K562 (cell line): Measurements from ENCODE around the gene TRANK1. TPM values are rescaled to one million over a fixed set of nuclear protein-coding genes. Genes with fewer than 3 reads are reported as not detected.

Experiments used
- BHLHE40 ChIP-seq: IDR thresholded peaks from 2 replicates; pipeline ENCODE4 v1.6.1; 2011; ENCODE audit warnings: low read length, improper control_type of control experiment
- CBFA2T3 ChIP-seq: fragments of 450-650 bp; IDR thresholded peaks from 2 replicates; pipeline ENCODE4 v1.6.1; 2017
- EHMT2 ChIP-seq: fragments of 450-650 bp; IDR thresholded peaks from 2 replicates; pipeline ENCODE4 v1.6.1; 2018; ENCODE audit warnings: antibody characterized with exemption
- FOS ChIP-seq: IDR thresholded peaks from 3 replicates; pipeline ENCODE4 v1.6.1; 2011; ENCODE audit not compliant: insufficient read length; ENCODE audit errors: extremely low read depth
- FOSL1 ChIP-seq: fragments of 200-800 bp; sonication (Bioruptor generic); conservative IDR thresholded peaks from 2 replicates; pipeline ENCODE4 v1.6.1; 2016; ENCODE audit warnings: missing genetic modification characterization, missing compliant biosample characterization
- FOXM1 ChIP-seq, 2 experiments: fragments of 450-650 bp in 1 of 2; sonication (generic) in 1 of 2; formaldehyde crosslinking in 1 of 2; IDR thresholded peaks; 2 replicates each; pipeline versions ENCODE4 v1.6.1 to v1.9.0; 2017 to 2022; ENCODE audit warnings: low read depth in 2 of 2, mild to moderate bottlenecking in 2 of 2, missing genetic modification reagents in 1 of 2, moderate library complexity in 1 of 2
- GATA2 ChIP-seq: sonication (generic); formaldehyde crosslinking; IDR thresholded peaks from 2 replicates; pipeline ENCODE4 v1.4.0; 2020; ENCODE audit warnings: mild to moderate bottlenecking, missing genetic modification reagents
- NFRKB ChIP-seq: fragments of 450-650 bp; IDR thresholded peaks from 2 replicates; pipeline ENCODE4 v1.6.1; 2016; ENCODE audit warnings: low read depth
- PCBP2 ChIP-seq: fragments of 200-400 bp; formaldehyde crosslinking; IDR thresholded peaks from 2 replicates; pipeline ENCODE4 v1.6.1; 2018; ENCODE audit warnings: low read length, low read depth, mild to moderate bottlenecking, moderate library complexity; ENCODE audit not compliant: poor library complexity, severe bottlenecking
- TAL1 ChIP-seq: fragments of 450-650 bp; IDR thresholded peaks from 2 replicates; pipeline ENCODE4 v1.6.1; 2016; ENCODE audit warnings: mild to moderate bottlenecking
- ZEB2 ChIP-seq: fragments of 450-650 bp; IDR thresholded peaks from 2 replicates; pipeline ENCODE4 v1.6.1; 2016
- ZNF263 ChIP-seq: sonication (generic); formaldehyde crosslinking; IDR thresholded peaks from 2 replicates; pipeline ENCODE4 v1.8.0; 2022; ENCODE audit warnings: mild to moderate bottlenecking, missing genetic modification reagents, borderline replicate concordance
- polyA plus RNA-seq, 8 experiments: library from polyadenylated mRNA; depleted of rRNA in 4 of 8; stranded (reverse) in 5 of 8; unstranded in 3 of 8; fragments of >200 nt; fragmentation: Nextera tagmentation in 2 of 8; fragmentation: Illumina TruSeq in 1 of 8; extraction: Ambion mirVana in 2 of 8; extraction: Trizol in 1 of 8; gene quantifications; 2 replicates each; pipeline versions ENCODE4 v1.2.1 to v1.2.3, GENCODE V29; 2011 to 2014; ENCODE audit warnings: inconsistent platforms in 1 of 8, missing spikeins in 1 of 8
- total RNA-seq, 7 experiments: library from RNA; depleted of rRNA in 6 of 7; stranded (reverse); fragments of >200 nt in 6 of 7; fragmentation: Illumina TruSeq in 2 of 7; extraction: Trizol in 2 of 7; gene quantifications; 2 replicates each; pipeline versions ENCODE4 v1.2.1 to v1.2.3, GENCODE V29; 2011 to 2021; ENCODE audit warnings: low replicate concordance in 1 of 7
- TF ChIP-seq, protein P1 (sequence below): fragments of 450-650 bp; formaldehyde crosslinking; IDR thresholded peaks from 2 replicates; pipeline ENCODE4 v1.4.0; 2020; ENCODE audit warnings: mild to moderate bottlenecking, moderate library complexity
- TF ChIP-seq, protein P2 (sequence below), 2 experiments: fragments of 150-350 bp in 1 of 2; IDR thresholded peaks; 2 replicates each; pipeline ENCODE4 v1.6.1; 2012 to 2016; ENCODE audit warnings: low read depth in 2 of 2, low read length in 2 of 2, mild to moderate bottlenecking in 1 of 2, moderate library complexity in 1 of 2
- TF ChIP-seq, protein P3 (sequence below): sonication (generic); formaldehyde crosslinking; IDR thresholded peaks from 2 replicates; pipeline ENCODE4 v1.5.0; 2020; ENCODE audit warnings: missing genetic modification reagents
- TF ChIP-seq, protein P4 (sequence below): fragments of 200-800 bp; sonication (Bioruptor generic); IDR thresholded peaks from 2 replicates; pipeline ENCODE4 v1.6.1; 2017; ENCODE audit warnings: missing genetic modification characterization, missing compliant biosample characterization

The TRANK1 gene
- total and polyA plus RNA-seq, 9 of the 15 experiments (the other 6 are each of a cell fraction or from before 2014, with no cell fraction given): 0.41 to 5.3 (median 2.1) TPM

DNA sequence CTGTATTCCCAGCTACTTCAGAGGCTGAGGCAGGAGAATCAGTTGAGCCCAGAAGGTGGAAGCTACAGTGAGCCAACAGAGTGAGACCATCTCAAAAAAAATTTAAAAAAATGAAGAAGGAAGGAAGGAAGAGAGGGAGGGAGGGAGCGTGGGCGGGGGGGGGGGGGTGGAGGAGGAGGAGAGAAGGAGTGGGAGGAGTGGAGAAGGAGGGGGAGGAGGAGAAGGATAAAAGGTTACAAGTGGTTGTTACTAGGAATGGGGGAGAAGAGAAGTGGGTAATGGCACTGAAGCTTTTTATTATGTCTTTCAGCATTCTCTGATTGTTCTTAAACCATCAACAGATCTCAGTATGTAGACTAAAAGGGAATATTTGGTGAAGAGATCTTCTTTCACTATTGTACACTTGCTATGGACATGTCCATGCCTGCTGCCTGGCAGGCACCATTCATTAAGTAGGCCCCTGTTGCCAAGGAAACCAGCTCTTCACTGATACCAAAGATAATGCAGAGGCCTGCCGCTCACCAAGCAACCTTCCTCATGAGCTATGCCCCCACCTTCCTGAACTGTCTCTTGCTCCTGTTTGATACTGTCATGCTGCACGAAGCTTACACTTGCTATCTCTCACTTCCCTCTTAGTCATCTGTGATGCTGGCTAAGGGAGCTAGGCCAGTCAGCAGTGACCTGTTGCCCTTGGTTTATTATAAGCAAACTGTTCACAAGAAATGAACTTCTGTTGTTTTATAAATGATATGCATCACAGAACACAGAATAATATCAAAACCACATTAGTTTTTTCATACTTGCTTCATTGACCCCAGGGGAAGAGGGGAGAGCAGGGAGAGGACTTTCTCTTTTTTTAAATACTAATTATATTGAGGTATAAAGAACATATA, 24.9 kb upstream of the TRANK1 start (continued):
- peak; percentile 37; the same call in 1 of the 2 replicates for TF ChIP-seq FOXM1 (IDR thresholded peaks at IDR 0.05; ENCODE audit: low read depth)
- no peak for TF ChIP-seq FOXM1 (CRISPR knock-in tag; IDR thresholded peaks at IDR 0.05; ENCODE audit: low read depth)
- TF ChIP-seq, protein P1, sequence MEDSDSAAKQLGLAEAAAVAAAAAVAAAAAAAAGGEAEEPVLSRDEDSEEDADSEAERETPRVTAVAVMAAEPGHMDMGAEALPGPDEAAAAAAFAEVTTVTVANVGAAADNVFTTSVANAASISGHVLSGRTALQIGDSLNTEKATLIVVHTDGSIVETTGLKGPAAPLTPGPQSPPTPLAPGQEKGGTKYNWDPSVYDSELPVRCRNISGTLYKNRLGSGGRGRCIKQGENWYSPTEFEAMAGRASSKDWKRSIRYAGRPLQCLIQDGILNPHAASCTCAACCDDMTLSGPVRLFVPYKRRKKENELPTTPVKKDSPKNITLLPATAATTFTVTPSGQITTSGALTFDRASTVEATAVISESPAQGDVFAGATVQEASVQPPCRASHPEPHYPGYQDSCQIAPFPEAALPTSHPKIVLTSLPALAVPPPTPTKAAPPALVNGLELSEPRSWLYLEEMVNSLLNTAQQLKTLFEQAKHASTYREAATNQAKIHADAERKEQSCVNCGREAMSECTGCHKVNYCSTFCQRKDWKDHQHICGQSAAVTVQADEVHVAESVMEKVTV (CRISPR knock-in tag): no peak
- TF ChIP-seq NFRKB: no peak
- TF ChIP-seq BHLHE40: peak; percentile 83
- TF ChIP-seq FOSL1 (tag): peak; percentile 96
- peak; percentile 65; the same call in 1 of the 2 replicates for TF ChIP-seq ZNF263 (CRISPR knock-in tag)
- TF ChIP-seq PCBP2: peak; percentile 53
- TF ChIP-seq EHMT2: peak; percentile 86
- TF ChIP-seq, protein P2, sequence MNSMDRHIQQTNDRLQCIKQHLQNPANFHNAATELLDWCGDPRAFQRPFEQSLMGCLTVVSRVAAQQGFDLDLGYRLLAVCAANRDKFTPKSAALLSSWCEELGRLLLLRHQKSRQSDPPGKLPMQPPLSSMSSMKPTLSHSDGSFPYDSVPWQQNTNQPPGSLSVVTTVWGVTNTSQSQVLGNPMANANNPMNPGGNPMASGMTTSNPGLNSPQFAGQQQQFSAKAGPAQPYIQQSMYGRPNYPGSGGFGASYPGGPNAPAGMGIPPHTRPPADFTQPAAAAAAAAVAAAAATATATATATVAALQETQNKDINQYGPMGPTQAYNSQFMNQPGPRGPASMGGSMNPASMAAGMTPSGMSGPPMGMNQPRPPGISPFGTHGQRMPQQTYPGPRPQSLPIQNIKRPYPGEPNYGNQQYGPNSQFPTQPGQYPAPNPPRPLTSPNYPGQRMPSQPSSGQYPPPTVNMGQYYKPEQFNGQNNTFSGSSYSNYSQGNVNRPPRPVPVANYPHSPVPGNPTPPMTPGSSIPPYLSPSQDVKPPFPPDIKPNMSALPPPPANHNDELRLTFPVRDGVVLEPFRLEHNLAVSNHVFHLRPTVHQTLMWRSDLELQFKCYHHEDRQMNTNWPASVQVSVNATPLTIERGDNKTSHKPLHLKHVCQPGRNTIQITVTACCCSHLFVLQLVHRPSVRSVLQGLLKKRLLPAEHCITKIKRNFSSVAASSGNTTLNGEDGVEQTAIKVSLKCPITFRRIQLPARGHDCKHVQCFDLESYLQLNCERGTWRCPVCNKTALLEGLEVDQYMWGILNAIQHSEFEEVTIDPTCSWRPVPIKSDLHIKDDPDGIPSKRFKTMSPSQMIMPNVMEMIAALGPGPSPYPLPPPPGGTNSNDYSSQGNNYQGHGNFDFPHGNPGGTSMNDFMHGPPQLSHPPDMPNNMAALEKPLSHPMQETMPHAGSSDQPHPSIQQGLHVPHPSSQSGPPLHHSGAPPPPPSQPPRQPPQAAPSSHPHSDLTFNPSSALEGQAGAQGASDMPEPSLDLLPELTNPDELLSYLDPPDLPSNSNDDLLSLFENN (IDR thresholded peaks at IDR 0.05; ENCODE audit: low read depth in 2 of 2, low read length in 2 of 2): 0 out of 4 replicates have a peak, but pooled peaks of 1 of the 2 experiments have one; percentile 59
- TF ChIP-seq, protein P3, sequence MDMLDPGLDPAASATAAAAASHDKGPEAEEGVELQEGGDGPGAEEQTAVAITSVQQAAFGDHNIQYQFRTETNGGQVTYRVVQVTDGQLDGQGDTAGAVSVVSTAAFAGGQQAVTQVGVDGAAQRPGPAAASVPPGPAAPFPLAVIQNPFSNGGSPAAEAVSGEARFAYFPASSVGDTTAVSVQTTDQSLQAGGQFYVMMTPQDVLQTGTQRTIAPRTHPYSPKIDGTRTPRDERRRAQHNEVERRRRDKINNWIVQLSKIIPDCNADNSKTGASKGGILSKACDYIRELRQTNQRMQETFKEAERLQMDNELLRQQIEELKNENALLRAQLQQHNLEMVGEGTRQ: no peak
- peak; percentile 58; the same call in 1 of the 2 replicates for TF ChIP-seq TAL1
- TF ChIP-seq, protein P4, sequence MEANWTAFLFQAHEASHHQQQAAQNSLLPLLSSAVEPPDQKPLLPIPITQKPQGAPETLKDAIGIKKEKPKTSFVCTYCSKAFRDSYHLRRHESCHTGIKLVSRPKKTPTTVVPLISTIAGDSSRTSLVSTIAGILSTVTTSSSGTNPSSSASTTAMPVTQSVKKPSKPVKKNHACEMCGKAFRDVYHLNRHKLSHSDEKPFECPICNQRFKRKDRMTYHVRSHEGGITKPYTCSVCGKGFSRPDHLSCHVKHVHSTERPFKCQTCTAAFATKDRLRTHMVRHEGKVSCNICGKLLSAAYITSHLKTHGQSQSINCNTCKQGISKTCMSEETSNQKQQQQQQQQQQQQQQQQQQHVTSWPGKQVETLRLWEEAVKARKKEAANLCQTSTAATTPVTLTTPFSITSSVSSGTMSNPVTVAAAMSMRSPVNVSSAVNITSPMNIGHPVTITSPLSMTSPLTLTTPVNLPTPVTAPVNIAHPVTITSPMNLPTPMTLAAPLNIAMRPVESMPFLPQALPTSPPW (CRISPR knock-in tag): peak; percentile 97
- peak; percentile 98 for TF ChIP-seq GATA2 (CRISPR knock-in tag)
- peak; percentile 83 for TF ChIP-seq ZEB2
- TF ChIP-seq FOS: peak; percentile 48
- peak; percentile 87 for TF ChIP-seq CBFA2T3
